Left kidney (tissue), 2 donors: ENCODE results near the gene CNTNAP1. TPM values are rescaled to one million over a fixed set of nuclear protein-coding genes. Genes with fewer than 3 reads are reported as not detected.

Source experiments
- DNase-seq: peaks from one replicate; pipeline ENCODE4 v3.0.0-alpha.2; 2013
- polyA plus RNA-seq: library from polyadenylated mRNA; unstranded; fragments of 120-200 nt; gene quantifications from one replicate; pipeline ENCODE4 v1.2.1, GENCODE V29; 2013; ENCODE audit not compliant: insufficient read length

Gene CNTNAP1
- polyA plus RNA-seq, 1 donor = 8.8 TPM

DNA sequence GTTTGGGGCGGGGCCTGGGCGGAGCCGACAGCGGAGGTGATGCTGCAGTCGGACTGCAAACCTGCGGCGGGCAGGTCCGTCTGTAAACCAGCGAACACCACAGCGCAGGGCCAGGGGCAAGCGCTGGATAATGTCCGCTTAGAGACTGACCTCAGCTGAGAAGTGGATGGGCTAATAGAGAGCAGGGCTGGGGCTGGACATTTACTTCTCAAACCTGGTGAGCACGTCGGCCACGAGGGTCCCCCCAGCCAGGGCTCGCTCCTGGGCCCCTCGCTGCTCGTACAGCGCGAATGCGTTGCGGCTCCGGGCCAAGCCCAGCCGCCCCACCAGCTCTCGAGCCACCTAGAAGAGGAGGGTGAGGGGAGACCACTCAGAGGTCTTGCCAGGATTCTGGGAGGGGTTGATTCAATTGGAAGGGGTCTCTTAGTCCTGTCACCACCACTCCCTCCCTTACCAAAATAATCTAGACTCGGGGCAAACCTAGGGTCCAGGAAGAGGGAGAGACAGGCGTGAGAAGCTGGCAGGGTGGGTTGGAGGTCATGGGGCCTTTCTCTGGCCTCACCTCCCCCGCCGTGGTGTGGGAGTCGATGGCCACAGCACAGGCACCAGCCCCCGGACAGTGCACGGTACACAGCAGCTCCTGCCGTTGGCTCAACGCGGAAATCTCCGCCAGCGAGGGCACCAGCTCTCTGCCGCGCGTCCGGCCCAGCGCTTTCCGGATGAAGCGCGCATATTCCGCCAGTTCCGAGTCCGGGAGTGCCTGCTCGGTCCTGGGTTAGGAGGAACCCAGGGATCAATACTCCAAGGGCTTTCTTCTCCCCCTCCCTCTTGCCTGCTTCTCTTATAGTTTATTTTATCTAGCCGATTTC lies 11.3 kb upstream of the CNTNAP1 start:
- no peak for DNase-seq

DNA sequence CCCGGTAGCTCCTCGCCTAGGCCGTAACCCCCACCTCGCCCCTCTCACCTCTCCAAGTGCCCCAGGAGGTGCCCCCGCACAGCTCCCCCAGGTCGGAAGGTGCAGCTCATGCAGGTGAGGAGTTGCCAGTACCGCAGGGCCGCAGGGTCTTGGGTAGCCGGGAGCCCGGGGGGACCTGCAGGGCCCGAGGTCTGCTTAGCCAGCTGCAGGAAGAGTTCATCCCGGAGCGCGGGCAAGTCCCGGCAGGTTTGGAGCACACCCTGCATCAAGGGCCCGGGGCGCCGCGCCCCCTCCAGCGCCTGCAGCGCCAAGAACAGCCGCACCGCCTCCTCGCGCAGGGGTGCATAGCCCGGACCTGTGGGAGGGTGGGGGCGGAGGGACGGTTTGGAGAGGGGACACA lies 10.3 kb upstream of the CNTNAP1 start:
- no peak for DNase-seq

DNA sequence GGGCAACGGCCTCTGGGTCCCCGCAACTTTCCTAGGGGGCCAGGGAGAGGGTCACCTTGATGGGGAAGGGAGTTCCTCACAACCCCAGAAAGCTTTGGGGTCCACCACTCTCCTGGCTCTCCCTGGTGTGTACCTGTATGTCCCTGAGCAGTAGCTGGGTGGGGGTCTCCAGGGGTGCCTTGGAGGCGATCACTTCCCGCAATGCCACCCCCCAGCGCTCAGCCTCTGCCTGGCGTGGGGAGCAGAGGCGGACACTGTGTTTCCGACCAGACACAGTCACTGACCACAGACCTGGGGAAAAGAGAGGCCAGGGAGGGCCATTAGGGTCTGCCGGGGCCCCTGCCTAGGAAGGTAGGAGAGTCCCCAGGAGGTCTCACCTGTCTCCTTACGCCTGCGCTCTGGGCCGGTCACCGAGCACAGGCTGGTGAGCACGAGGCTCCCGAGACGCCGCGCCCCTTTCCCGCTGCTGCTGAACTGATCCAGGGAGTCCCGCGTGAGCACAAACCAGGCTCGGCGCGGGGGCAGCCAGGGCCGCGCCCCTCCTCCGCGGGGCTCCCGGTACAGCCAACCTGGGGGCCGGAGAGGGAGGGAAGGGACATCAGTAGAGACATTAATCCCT lies 9.0 kb upstream of the CNTNAP1 start:
- no peak for DNase-seq

DNA sequence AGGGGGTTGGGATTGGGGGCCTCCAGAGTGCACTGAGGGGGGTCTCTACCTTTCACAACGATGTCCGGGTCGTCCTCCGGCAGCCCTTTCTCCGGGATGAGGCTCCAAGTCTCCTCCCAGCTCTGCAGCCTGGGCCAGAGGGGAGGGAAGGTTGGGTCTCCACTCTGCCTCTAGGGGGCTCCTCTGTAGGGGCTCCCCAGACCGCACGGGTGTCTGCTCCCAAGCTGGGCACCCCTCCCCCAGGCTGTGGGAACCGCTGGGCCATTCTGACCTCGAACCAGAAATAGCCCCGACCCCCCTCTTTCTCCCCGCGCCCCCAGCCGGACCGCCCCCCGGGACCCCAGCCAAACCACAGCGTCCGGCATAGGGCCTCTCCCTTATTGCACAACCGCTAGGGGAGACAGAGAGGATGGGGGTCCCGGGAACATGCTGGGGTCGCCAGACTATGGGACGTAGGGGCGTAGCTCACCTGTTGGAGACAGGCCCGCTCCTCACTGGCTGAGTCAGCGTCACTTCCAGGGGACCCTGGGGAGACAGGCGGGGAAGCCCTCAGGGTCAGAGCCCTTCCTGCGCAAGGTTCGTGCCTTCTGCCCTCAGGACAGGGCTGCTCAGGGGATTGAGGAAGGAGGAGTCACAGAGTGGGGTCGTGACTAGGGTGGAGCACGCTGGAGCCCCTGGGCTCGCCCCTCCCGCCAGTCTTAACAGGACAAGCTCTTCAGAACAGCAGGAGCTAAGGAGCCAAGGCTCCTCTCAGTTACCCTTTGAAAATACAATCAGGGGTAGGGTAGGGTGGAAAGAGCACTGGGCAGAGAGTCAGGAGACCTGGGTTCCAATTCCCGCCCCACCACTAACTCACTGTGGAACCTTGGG lies 8.2 kb upstream of the CNTNAP1 start:
- DNase-seq = no peak

DNA sequence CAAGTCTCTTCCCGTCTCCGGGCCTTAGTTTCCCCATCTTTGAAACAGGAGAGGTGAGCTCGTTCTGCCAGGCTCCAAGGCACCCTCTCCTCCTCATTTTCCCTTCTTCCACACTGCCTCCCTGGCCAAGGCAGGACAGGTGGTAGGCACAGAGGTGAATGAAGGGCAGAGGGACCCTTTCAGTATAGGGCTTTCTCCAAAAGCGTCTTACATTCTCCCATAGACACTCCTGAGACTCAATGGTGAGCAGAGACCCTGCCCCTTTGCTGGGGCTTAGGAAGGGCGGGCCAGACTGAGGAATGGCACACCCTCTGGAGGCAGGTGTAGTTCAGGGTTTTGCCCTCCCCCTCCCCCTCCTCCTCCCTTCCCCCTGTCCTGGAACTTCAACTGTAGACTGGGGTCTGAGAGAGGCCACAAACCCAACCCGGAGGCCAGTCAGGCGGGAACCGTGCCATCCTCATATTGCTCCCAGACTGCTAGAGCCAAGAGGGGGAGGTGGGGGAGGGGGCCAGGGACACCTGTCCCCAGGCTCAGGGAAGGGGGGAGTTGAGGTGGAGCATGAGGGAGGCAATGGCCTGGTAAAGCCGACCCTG lies 7.5 kb upstream of the CNTNAP1 start:
- no peak for DNase-seq

DNA sequence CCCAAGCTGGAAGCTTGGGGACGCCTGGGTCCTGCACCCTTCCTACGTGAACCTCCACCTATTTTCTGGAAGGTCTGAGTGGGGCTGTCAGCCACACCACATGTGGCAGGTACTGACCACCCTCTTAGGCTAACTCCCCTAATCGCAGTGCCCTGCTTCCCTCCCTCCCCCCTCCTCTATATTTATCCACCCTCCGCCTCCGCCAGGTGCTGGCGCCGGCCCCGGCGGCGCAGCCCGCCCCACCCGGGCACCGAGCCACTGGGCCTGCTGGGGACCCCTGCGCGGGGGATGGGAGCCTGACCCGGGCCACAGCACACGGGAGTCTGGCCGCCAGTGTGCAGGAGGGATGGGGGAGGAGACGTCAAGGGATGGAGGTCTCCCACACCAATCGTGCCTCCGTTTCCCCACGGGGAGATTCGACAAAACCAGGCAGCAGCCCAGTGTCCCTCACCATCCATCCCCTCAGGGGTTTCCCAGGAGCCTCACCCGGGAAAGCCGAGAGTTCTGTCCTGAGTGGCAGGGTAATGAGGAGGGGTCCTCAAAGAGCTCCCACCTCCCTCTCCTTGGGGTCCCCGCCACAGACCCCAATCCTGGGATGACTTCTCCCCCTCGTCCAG lies 6.9 kb upstream of the CNTNAP1 start:
- no peak for DNase-seq

DNA sequence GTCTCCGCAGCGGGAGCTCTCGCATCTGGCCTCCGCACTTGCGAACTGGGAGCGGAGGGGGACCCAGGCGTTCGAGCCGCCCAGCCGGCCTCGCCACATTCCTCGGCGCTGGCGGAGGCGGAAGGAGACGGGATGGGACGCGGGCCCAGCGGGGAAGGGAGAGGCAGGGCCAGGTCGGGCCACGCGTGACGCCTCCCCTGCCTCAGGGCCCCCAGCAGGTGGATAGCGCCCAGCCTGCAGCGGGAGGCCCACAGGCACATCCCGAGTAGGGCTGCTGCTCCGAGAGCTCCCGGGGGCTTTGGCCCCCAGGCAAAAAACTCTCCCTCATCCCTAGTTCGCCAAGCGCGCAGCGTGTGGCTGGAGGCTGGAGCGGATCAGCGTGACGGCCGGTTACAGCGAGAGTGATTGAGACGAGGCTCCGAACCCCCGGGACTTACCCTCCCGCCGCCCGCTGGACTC lies 6.3 kb upstream of the CNTNAP1 start:
- no peak for DNase-seq

DNA sequence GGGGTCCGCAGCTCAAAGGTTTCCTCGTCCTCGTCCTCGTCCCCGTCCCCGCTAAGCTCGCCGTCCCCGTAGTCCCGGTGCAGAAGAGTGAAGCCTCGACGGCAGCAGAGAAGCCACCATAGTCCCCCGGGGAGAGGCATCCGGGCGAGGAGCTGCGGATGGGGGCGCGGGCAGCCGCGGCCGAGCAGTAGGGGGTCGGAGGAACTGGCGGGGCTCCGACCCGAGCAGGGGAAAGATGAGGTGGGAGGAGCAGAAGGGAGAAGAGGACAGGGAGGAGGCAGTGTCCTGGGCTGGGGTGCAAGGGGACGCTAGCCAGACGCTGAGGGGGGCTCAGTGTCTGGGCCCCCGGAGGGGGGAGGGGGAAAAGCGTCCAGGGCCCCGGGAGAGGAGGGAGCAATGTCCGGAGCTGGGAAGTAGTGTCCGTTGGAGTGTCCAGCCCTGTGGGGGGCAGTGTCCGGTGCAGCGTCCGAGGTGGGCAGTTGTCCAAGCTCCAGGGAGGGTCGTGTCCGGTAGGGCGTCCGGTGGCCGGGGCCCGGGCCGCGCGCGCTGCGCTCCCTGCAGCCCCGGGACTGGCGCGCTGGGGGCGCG lies 5.8 kb upstream of the CNTNAP1 start, which contains the start of gene PLEKHH3:
PLEKHH3 (minus strand) TSS at position 571 of the 588 bp plus-strand sequence; CDS start at position 140, 431 bp downstream.
- DNase-seq = no peak

DNA sequence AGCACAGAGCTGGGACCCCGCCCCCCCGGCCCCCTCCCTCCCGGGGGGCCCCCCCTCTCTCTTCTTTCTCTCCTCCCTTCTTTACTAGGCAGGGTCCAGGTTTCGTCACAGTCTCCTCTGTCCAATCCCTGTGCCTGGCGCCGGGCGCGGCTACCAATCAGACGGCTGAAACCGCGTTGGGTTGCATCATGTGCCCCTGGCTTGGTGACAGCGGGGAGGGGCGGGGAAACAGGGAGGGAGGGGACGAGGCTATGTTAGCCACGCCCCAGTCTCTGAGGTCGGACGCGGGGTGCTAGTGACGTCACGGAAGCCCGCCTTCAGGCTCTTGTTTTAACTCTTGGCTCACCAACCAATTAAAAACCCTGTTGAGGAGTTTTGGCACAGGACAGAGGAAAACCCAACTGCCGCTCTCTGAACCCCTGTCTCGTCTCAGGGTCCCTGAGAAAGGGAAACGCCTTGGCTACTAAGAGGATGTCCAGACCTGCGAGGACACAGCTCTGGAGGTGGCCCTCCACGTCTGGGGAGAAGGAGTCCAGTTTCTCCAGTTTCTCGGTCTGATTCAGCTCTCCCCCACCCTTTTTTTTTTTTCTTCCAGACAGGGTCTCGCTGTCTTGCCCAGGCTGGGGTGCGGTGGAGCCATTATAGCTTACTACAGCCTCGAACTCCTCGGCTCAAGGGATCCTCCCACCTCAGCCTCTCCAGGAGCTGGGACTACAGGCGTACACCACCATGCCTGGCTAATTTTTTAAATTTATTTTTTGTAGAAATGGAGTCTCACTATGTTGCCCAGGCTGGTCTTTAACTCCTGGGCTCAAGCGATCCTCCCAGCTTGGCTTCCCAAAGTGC lies 5.1 kb upstream of the CNTNAP1 start:
- DNase-seq = peak; percentile 99

DNA sequence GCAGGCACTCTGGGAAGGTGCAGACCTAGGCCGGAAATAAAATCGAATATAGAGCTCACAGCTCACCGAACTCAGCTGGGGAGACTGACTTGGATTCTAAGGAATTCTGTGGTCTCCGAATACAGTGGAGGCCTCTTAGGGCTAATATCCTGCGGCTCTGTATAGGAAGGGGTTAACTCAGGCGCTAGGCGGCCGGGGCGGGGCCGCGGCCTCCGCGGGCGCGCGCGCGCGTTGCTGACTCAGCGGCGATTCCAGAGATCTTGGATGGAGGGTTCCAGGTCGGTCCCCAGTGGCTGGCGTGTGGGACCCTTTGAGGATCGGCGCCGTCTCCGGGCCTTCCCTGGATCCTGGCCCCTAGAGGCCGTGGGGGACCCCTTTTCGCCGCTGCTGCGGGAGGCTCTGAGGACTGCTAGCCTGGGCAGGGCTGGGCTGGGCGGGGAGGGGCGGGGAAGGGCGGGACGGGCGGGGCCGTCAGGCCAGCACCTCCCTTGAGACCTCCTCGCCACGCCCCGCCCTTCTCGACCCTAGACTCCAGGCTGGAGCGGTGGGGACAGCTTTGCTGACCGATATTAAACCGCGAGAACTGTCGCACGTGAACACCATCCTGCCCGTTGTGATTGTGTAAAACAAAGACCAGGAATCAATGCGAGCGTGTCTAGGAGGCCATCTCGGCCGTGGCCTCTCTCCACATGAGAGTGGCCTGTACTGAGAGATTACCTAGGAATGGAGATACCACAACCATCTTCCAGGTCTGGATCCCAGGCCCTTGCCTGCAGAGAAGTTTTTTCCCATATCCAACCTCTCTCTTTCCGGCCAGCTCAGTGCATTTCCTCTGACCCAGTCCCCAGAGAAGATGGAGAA lies 4.2 kb upstream of the CNTNAP1 start:
- DNase-seq = peak; percentile 86

DNA sequence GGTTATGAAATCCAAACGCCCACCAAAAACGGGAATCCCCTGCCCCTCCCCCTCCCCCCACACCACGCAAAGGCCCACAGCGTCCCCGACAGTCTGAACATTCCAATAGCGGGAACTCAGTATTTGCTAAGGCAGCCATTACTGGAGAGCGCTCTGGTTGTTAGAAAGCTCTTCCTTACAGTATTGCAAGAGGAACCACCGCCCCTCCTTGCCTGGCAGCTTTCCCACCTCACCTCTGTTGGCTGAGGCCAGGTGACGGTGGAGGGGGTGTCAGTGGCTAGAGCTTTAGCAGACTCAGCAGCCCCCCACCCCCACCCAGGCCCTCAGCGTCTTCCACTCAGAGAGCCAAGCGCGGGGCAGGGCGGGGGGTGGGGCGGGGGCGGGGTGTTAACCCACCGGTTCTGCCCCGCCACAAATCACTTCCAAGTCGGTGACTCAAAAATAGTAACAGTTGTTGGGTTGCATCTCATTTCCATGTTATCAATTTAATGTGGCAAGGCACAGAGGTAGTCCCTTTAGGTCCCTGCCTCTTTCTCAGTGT lies 3.3 kb upstream of the CNTNAP1 start:
- DNase-seq = no peak

DNA sequence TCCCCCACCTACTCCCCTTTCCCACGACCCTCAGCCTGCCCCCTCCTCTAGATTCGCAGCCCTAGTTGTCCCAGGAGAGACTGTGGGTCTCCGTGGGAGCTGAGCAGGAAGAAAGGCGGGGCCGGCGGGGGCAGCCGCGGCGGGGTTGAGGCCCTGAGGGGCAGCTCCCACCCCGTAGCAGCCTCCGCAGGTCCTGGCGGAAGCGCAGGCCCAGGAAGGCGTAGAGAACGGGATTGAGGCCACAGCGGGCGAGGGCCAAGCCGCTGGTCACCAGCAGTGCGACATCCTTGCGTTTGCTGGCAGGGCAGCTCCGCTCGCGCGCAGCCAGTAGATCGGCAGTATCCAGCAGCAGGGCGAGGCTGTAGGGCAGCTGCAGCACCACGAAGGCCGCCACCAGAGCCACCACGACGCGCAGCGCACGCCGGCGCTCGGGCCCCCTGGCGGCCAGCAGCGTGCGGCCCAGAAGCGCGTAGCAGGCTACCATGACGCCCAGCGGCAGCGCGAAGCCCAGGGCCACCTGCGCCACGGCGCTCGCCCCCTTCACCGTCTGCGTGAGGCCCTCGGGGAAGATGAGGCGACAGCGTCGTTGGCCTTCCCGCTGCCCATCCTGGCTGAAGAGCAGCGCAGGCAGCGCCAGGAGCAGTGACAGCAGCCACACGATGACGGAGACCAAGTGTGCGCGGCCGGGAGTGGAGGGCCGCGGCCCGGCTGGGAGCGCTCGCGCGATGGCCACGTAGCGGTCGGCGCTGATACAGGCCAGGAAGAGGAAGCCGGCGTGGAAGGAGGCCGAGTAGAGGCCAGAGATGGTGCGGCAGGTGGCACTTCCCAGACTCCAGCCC lies 2.6 kb upstream of the CNTNAP1 start:
- no peak for DNase-seq

DNA sequence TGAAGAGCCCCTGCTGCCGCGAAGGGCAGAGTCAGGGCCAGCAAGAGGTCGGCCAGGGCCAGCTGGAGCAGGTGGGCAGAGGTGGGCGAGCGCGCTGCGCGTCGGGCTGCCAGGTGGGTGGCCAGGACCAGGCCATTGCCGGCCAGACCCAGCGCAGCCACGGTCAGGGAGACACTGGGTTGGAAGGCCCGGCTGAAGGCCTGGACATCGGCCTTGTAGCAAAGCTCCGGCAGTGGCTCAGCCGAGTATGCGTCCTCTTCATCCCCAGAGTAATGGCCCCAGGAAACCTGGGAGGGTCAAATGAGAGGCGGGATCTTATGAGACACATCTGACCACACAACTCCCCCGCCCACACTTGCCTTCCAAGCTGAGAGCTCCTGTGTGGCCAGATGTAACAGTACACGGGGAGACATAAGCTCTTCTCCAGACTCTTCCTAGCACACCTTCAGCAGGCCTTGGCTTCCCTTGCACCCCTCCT lies 2.0 kb upstream of the CNTNAP1 start:
- DNase-seq = no peak

DNA sequence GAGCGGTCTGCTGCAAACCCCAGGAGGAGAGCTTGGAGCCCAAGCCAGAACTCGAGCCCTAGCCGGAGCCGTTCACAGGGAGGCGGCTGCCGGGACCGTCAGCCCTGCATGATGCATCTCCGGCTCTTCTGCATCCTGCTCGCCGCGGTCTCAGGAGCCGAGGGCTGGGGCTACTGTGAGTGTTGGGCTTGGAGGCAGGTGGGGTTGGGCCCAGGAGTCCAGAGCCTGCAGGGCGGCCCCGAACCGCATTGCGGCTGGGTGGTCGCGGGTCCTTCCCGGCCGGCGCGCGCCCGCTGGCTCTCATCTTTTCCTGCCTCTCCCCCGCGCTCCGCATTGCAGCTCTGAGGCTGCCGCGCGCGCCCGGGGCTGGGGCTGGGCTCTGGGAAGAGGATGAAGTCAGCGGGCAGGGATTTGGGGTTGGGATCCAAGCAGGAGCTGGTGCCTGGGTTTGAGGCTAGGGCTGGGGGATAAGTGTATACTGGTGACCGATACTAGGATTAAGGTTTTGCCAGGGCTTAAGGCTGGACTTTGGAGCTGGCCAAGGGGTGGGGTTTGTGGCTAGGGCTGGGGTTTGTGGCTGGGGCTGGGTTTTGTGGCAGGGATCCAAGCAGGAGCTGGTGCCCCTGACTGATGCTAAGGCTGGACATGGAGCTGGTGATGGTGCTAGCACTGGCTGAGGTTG lies 532 bp downstream of the CNTNAP1 start:
- DNase-seq = no peak

DNA sequence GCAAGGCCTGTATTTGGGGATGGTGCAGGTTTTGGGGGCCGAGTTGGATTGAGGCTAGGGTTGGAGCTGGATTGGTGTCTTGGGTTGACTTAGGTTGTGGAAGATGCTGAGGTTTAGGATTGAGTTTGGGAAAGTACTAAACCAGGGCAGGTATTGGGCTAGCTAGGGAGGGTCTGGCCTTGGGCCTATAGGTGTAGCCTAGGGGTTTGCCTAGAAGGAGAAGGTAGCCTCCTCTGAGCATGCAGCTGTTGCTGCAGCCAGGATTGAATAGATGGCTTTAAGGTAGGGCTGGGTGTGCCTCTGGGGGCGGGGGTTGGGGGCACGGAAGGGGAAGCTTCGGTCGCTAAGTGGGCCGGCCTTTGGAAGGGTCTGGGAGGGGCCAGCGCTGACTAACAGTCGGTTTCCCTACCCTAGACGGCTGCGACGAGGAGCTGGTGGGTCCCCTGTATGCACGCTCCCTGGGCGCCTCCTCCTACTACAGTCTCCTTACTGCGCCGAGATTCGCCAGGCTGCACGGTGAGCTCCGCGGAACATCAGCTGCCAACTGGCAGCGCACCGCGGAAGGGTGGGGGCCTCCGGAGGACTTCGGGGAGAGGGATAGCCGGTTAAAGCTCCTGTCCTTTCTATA lies 1.2 kb downstream of the CNTNAP1 start:
- no peak for DNase-seq

DNA sequence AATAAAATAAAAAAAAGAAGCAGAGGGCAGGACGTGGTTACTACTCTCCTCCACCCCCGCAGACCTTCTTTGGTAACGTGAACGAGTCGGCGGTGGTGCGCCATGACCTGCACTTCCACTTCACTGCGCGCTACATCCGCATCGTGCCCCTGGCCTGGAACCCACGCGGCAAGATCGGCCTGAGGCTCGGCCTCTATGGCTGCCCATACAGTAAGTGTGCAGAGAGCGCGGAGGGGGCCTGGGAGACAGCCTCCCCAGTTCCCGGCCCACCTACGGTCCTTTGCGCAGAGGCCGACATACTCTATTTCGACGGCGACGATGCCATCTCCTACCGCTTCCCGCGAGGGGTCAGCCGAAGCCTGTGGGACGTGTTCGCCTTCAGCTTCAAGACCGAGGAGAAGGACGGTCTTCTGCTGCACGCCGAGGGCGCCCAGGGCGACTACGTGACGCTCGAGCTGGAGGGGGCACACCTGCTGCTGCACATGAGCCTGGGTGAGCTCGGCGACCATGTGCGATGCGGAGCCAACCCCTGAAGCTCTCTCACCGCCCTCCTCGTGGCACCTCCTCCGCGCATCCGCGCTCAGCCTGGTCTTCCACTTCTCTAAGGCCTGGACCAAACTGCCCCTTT lies 2.7 kb downstream of the CNTNAP1 start:
- no peak for DNase-seq
